OCI-LY1 (cell line): ENCODE data around the gene SART3.
"Not testable (repeated sequence)": the region's sequence is repeated elsewhere in the genome, so short reads cannot be mapped to it uniquely, and the experiment has no call there.

Experiments
- H2AFZ ChIP-seq: fragments of 200-600 bp; sonication (generic), shearing (Covaris generic); 2 replicates; pipeline ENCODE4 v1.6.0; 2014; ENCODE audit warnings: antibody characterized with exemption, mild to moderate bottlenecking, low read length
- H3F3A ChIP-seq: fragments of 200-600 bp; sonication (generic), shearing (Covaris generic); 2 replicates; pipeline ENCODE4 v1.6.0; 2014; ENCODE audit warnings: mild to moderate bottlenecking, antibody characterized with exemption, low read length, moderate library complexity; ENCODE audit not compliant: insufficient read depth
- H3K27ac ChIP-seq: fragments of 200-600 bp; sonication (generic); 2 replicates; pipeline ENCODE4 v1.5.1; 2014; ENCODE audit warnings: low read length, mixed run types, mild to moderate bottlenecking, low read depth; ENCODE audit not compliant: poor library complexity, severe bottlenecking
- H3K27me3 ChIP-seq: fragments of 200-600 bp; sonication (generic); 2 replicates; pipeline ENCODE4 v1.6.0; 2014; ENCODE audit warnings: antibody characterized with exemption, mild to moderate bottlenecking, low read length, moderate library complexity; ENCODE audit not compliant: insufficient read depth
- H3K36me3 ChIP-seq: fragments of 200-600 bp; sonication (generic); 2 replicates; pipeline ENCODE4 v1.6.1; 2014; ENCODE audit warnings: mild to moderate bottlenecking, antibody characterized with exemption, low read length, moderate library complexity, mixed read lengths; ENCODE audit not compliant: insufficient read depth
- H3K4me1 ChIP-seq: fragments of 200-600 bp; sonication (generic); 2 replicates; pipeline ENCODE4 v1.5.1; 2014; ENCODE audit warnings: mild to moderate bottlenecking, low read length, moderate library complexity; ENCODE audit not compliant: insufficient read depth, severe bottlenecking
- H3K4me2 ChIP-seq: fragments of 200-600 bp; sonication (generic), shearing (Covaris generic); 2 replicates; pipeline ENCODE4 v1.6.1; 2014; ENCODE audit warnings: low read length
- H3K4me3 ChIP-seq: fragments of 200-600 bp; sonication (generic); 2 replicates; pipeline ENCODE4 v1.5.1; 2014; ENCODE audit warnings: low read length, low read depth, mild to moderate bottlenecking, mixed read lengths; ENCODE audit not compliant: poor library complexity, severe bottlenecking
- H3K79me2 ChIP-seq: fragments of 200-600 bp; shearing (Covaris generic); 2 replicates; pipeline ENCODE4 v1.6.1; 2016; ENCODE audit warnings: mixed run types, low read length, mixed read lengths; ENCODE audit not compliant: insufficient read depth
- H3K9ac ChIP-seq: fragments of 200-600 bp; sonication (generic), shearing (Covaris generic); 2 replicates; pipeline ENCODE4 v1.6.1; 2014; ENCODE audit warnings: mild to moderate bottlenecking, low read length, mixed read lengths
- H3K9me2 ChIP-seq: fragments of 200-600 bp; sonication (generic), shearing (Covaris generic); 2 replicates; pipeline ENCODE4 v1.6.1; 2014; ENCODE audit warnings: low read depth, mild to moderate bottlenecking, low read length, mixed read lengths
- H3K9me3 ChIP-seq: fragments of 200-600 bp; shearing (Covaris generic); 2 replicates; pipeline ENCODE4 v1.6.1; 2014; ENCODE audit warnings: low read length, mixed read lengths
- H4K20me1 ChIP-seq: fragments of 200-600 bp; sonication (generic), shearing (Covaris generic); 2 replicates; pipeline ENCODE4 v1.6.0; 2016; ENCODE audit warnings: mild to moderate bottlenecking, low read length; ENCODE audit not compliant: insufficient read depth
- EZH2 ChIP-seq: fragments of 200-600 bp; sonication (generic), shearing (Covaris generic); IDR thresholded peaks from 2 replicates; pipeline ENCODE4 v1.8.0; 2017; ENCODE audit warnings: borderline replicate concordance, mixed run types, mild to moderate bottlenecking, antibody characterized with exemption, low read length, moderate library complexity, mixed read lengths
- TF ChIP-seq, protein P1 (sequence below): fragments of 200-600 bp; sonication (generic), shearing (Covaris generic); IDR thresholded peaks from 2 replicates; pipeline ENCODE4 v1.5.1; 2017; ENCODE audit warnings: mild to moderate bottlenecking, antibody characterized with exemption, low read length, moderate library complexity, mixed read lengths

The SART3 gene

DNA sequence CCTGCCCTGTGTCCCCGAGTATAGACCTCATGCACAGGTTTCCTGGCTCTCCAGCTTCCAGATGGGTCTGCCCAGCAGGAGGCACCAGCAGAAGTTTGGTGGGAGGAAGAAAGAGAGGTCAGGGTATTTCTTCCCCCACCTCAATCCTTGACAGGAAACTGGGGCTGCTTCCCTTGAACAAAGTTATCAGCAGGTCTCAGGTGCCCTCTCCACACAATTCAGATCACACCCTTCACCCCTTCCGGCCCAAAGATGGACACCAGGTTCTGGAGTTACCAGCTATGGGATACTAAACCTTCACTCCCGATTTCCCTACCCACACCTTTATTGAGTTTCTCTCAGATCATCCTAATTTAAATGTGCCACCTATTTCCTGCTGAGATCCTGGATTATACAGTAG lies 1.2 kb downstream of the SART3 start:
- Histone ChIP-seq H3K9ac (peak overlapping the region; percentile 82), H3K9me3 (no peaks in the 10 kb centered on the region), H3F3A (no peaks in the 10 kb centered on the region), H3K36me3 (peaks cover 21% of the 10 kb centered on the region; the same call in 1 of the 2 replicates), H3K9me2 (no peaks in the 10 kb centered on the region), H4K20me1 (no peaks in the 10 kb centered on the region), H2AFZ (no peak overlapping the region), H3K4me2 (peak overlapping the region; percentile 84), H3K4me1 (peaks cover 47% of the 10 kb centered on the region), H3K27ac (no peak overlapping the region), H3K27me3 (no peaks in the 10 kb centered on the region), H3K79me2 (peaks cover 50% of the 10 kb centered on the region), H3K4me3 (peak overlapping the region; percentile 79)
- no peak for TF ChIP-seq EZH2
- TF ChIP-seq, protein P1, sequence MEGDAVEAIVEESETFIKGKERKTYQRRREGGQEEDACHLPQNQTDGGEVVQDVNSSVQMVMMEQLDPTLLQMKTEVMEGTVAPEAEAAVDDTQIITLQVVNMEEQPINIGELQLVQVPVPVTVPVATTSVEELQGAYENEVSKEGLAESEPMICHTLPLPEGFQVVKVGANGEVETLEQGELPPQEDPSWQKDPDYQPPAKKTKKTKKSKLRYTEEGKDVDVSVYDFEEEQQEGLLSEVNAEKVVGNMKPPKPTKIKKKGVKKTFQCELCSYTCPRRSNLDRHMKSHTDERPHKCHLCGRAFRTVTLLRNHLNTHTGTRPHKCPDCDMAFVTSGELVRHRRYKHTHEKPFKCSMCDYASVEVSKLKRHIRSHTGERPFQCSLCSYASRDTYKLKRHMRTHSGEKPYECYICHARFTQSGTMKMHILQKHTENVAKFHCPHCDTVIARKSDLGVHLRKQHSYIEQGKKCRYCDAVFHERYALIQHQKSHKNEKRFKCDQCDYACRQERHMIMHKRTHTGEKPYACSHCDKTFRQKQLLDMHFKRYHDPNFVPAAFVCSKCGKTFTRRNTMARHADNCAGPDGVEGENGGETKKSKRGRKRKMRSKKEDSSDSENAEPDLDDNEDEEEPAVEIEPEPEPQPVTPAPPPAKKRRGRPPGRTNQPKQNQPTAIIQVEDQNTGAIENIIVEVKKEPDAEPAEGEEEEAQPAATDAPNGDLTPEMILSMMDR = no peak

DNA sequence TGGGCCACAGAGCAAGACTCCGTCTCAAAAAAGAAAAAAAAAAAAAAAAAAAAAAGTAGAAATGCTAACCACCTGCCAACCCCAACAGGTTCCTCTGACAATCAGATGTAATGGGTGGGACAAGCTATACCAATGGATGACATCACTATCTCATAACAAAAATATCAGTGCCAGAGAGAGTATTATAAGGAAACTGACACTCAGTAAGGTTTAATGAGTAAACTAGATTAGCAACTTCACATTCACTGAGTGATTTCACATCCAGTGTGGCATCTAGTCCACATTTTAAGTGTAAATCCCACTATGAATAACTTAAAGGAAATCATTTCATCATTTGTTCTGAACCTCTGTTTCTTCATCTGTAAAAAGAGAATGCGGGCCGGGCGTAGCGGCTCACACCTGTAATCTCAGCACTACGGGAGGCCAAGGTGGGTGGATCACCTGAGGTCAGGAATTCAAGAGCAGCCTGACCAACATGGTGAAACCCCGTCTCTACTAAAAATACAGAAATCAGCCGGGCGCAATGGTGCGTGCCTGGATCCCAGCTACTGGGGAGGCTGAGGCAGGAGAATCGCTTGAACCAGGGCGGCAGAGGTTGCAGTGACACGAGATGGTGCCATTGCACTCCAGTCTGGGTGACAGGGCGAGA lies 1.8 kb downstream of the SART3 start:
- H3K4me3 ChIP-seq = peak overlapping the region; percentile 79
- H4K20me1 ChIP-seq = no peaks in the 10 kb centered on the region
- no peaks in the 10 kb centered on the region for H3K9me2 ChIP-seq
- no peak overlapping the region for H2AFZ ChIP-seq
- H3K79me2 ChIP-seq = peaks cover 55% of the 10 kb centered on the region
- H3K4me2 ChIP-seq = peak overlapping the region; percentile 84
- peaks cover 41% of the 10 kb centered on the region for H3K4me1 ChIP-seq
- H3K36me3 ChIP-seq = peaks cover 15% of the 10 kb centered on the region; the same call in 1 of the 2 replicates
- peak overlapping the region; percentile 34; the same call in 1 of the 2 replicates for H3K9ac ChIP-seq
- H3K27ac ChIP-seq = no peak overlapping the region
- H3K9me3 ChIP-seq = no peaks in the 10 kb centered on the region
- H3F3A ChIP-seq = no peaks in the 10 kb centered on the region
- no peak for TF ChIP-seq EZH2
- TF ChIP-seq, protein P1 = no peak
- H3K27me3 ChIP-seq = no peaks in the 10 kb centered on the region

DNA sequence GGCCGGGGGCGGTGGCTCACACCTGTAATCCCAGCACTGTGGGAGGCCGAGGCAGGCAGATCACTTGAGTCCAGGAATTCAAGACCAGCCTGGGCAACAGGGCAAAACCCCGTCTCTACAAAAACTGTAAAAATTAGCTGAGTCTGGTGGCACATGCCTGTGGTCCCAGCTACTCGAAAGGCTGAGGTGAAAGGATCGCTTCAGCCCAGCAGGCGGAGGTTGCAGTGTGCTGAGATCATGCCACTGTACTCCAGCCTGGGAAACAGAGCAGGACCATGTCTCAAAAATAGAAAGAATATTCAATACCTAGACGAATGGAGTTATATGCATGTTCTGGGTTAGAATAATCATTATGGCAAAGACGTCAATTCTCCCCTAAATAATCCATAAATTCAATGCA lies 5.6 kb downstream of the SART3 start:
- not testable (repeated sequence) for H4K20me1 ChIP-seq, H3K9ac ChIP-seq, H3K27me3 ChIP-seq, H3F3A ChIP-seq, H2AFZ ChIP-seq, H3K4me3 ChIP-seq, H3K27ac ChIP-seq, H3K9me2 ChIP-seq, H3K9me3 ChIP-seq, H3K4me2 ChIP-seq
- Histone ChIP-seq H3K79me2 (peaks cover 86% of the 10 kb centered on the region), H3K4me1 (peaks cover 46% of the 10 kb centered on the region), H3K36me3 (peaks cover 13% of the 10 kb centered on the region; the same call in 1 of the 2 replicates)

DNA sequence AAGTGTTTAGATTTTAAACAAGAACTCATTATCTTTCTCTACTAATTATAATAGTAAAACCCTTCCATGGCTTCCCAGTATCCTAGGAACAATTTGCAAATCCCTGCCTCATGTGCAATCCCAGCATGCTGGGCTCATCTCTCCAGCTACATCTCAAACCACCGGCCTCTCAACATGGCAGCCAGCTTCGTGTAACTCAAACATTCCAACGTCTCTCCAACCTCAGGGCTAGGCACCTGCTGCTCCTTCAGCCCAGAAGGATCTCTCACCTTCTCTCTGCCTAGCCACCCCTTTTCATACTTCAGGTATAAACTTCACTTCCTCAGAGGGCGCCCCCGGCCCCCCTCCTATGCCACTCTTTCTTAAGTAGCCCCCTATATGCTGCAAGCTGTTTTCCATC lies 7.2 kb downstream of the SART3 start:
- H3K79me2 ChIP-seq = peaks cover 77% of the 10 kb centered on the region
- H3K4me2 ChIP-seq = no peak overlapping the region
- no peaks in the 10 kb centered on the region for H3F3A ChIP-seq
- peaks cover 21% of the 10 kb centered on the region; the same call in 1 of the 2 replicates for H3K36me3 ChIP-seq
- no peaks in the 10 kb centered on the region for H3K9me3 ChIP-seq
- no peak overlapping the region for H2AFZ ChIP-seq
- H3K27ac ChIP-seq = no peak overlapping the region
- H3K9ac ChIP-seq = no peak overlapping the region
- no peaks in the 10 kb centered on the region for H4K20me1 ChIP-seq
- H3K27me3 ChIP-seq = no peaks in the 10 kb centered on the region
- H3K9me2 ChIP-seq = no peaks in the 10 kb centered on the region
- TF ChIP-seq EZH2 = no peak
- TF ChIP-seq, protein P1 = no peak
- H3K4me1 ChIP-seq = peaks cover 45% of the 10 kb centered on the region
- no peak overlapping the region for H3K4me3 ChIP-seq
